ENCODE results near the gene ARFGEF3. TPM values are rescaled to one million over a fixed set of nuclear protein-coding genes. Genes with fewer than 3 reads are reported as not detected.
"Not testable (repeated sequence)": the region's sequence is repeated elsewhere in the genome, so short reads cannot be mapped to it uniquely, and the experiment has no call there.

Gene ARFGEF3
- 1.2 TPM for total RNA-seq

- peak; percentile 92 for ATAC-seq
Measured at GRCh38 chr6:138161338-138162110, at the start of gene ARFGEF3. TSS of gene ARFGEF3 (plus strand) at chr6:138161939. CDS start at chr6:138162087, 148 bp downstream.

- no peak for ATAC-seq
Measured at GRCh38 chr6:138113588-138114210, 48.0 kb upstream of the ARFGEF3 start.

- ATAC-seq, result no peak
Measured at GRCh38 chr6:138115201-138115600, 46.5 kb upstream of the ARFGEF3 start.

- peak; percentile 85 for ATAC-seq
Measured at GRCh38 chr6:138115877-138116660, 45.7 kb upstream of the ARFGEF3 start.

- no peak for ATAC-seq
Measured at GRCh38 chr6:138116661-138116999, 45.1 kb upstream of the ARFGEF3 start.

GRCh38 chr6:138117376-138117914 is 44.3 kb upstream of the ARFGEF3 start:
- no peak for ATAC-seq

- not testable (repeated sequence) for ATAC-seq
Measured at GRCh38 chr6:138119229-138119628, 42.5 kb upstream of the ARFGEF3 start.

GRCh38 chr6:138119976-138120375 is 41.8 kb upstream of the ARFGEF3 start:
- ATAC-seq, result no peak

- no peak for ATAC-seq
Measured at GRCh38 chr6:138124096-138124495, 37.6 kb upstream of the ARFGEF3 start.

- no peak for ATAC-seq
Measured at GRCh38 chr6:138128096-138128495, 33.6 kb upstream of the ARFGEF3 start.

- no peak for ATAC-seq
Measured at GRCh38 chr6:138129190-138129589, 32.5 kb upstream of the ARFGEF3 start.

- ATAC-seq, result no peak
Measured at GRCh38 chr6:138142806-138143205, 18.9 kb upstream of the ARFGEF3 start.

GRCh38 chr6:138145402-138145801 is 16.3 kb upstream of the ARFGEF3 start:
- ATAC-seq, result no peak

- no peak for ATAC-seq
Measured at GRCh38 chr6:138146544-138146943, 15.2 kb upstream of the ARFGEF3 start.

- ATAC-seq, result no peak
Measured at GRCh38 chr6:138155443-138155842, 6.3 kb upstream of the ARFGEF3 start.

GRCh38 chr6:138157986-138158638 is 3.6 kb upstream of the ARFGEF3 start:
- no peak for ATAC-seq

- ATAC-seq, result no peak
Measured at GRCh38 chr6:138159246-138159645, 2.5 kb upstream of the ARFGEF3 start.

GRCh38 chr6:138160329-138161087 is 1.2 kb upstream of the ARFGEF3 start:
- ATAC-seq, result no peak

GRCh38 chr6:138161088-138161337 is 726 bp upstream of the ARFGEF3 start:
- ATAC-seq, result no peak

GRCh38 chr6:138162111-138162954 is 594 bp downstream of the ARFGEF3 start:
- peak; percentile 33 for ATAC-seq

GRCh38 chr6:138162955-138163575 is 1.3 kb downstream of the ARFGEF3 start:
- no peak for ATAC-seq

All from esophagus mucosa (tissue), 1 donor.